Liver (tissue), 3 donors: ENCODE data around the gene FRMD4A.

ENCODE experiments used
- TAF1 ChIP-seq: conservative IDR thresholded peaks from 2 replicates; pipeline ENCODE4 v1.6.1; 2016; ENCODE audit warnings: antibody characterized with exemption, mild to moderate bottlenecking
- TF ChIP-seq, protein P1 (sequence below): fragments of 150-350 bp; IDR thresholded peaks from 2 replicates; pipeline ENCODE4 v1.5.1; 2017; ENCODE audit warnings: improper control_type of control experiment, low read depth, low read length; ENCODE audit not compliant: missing input control
- donor health status: healthy.
- donor health status: healthy.

DNA sequence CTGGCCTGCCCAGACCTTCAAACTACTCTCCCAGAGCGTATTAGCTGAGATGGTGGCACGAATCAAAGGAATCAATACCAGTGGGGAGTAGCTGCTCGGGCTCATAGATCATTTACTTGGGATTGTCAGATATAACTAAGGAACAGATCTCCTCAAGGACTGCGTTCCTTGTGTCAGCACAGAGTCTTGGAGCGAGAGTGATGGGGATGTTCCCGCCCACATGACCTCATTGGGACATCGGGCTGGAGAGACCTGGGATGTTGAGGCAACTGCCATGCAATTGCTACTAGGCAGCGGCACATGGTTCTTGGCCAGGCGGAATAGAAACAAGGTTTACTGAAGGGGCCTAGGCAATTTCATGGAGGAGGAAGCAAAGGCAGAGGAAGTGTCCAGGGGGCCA is 132.6 kb downstream of the FRMD4A start:
- TF ChIP-seq TAF1, result no peak
- TF ChIP-seq, protein P1, sequence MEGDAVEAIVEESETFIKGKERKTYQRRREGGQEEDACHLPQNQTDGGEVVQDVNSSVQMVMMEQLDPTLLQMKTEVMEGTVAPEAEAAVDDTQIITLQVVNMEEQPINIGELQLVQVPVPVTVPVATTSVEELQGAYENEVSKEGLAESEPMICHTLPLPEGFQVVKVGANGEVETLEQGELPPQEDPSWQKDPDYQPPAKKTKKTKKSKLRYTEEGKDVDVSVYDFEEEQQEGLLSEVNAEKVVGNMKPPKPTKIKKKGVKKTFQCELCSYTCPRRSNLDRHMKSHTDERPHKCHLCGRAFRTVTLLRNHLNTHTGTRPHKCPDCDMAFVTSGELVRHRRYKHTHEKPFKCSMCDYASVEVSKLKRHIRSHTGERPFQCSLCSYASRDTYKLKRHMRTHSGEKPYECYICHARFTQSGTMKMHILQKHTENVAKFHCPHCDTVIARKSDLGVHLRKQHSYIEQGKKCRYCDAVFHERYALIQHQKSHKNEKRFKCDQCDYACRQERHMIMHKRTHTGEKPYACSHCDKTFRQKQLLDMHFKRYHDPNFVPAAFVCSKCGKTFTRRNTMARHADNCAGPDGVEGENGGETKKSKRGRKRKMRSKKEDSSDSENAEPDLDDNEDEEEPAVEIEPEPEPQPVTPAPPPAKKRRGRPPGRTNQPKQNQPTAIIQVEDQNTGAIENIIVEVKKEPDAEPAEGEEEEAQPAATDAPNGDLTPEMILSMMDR, result no peak
